DND-41 (cell line): ENCODE measurements around the gene AP1M1.

Experiments
- ATAC-seq: fragments of 200-7000 bp; cut with Tn5 transposase; 3 replicates; pipeline ENCODE4 v1.9.1; 2021; ENCODE audit warnings: low read depth; ENCODE audit not compliant: insufficient read depth
- DNase-seq: peaks from one replicate; pipeline ENCODE4 v3.0.0-alpha.2; 2020
- H2AFZ ChIP-seq: 2 replicates; pipeline ENCODE4 v1.6.0; 2012; ENCODE audit warnings: low read depth, low read length
- H3K27ac ChIP-seq: 2 replicates; pipeline ENCODE4 v1.5.1; 2012; ENCODE audit warnings: low read length, inconsistent platforms
- H3K27me3 ChIP-seq: fragments of 200-600 bp; sonication (generic); 2 replicates; pipeline ENCODE4 v1.6.0; 2012; ENCODE audit warnings: low read length, mild to moderate bottlenecking, inconsistent platforms; ENCODE audit not compliant: insufficient read depth, poor library complexity
- H3K36me3 ChIP-seq: 2 replicates; pipeline ENCODE4 v1.5.1; 2012; ENCODE audit warnings: low read length, inconsistent platforms; ENCODE audit not compliant: insufficient read depth
- H3K4me1 ChIP-seq: 2 replicates; pipeline ENCODE4 v1.5.1; 2012; ENCODE audit warnings: mild to moderate bottlenecking, low read length; ENCODE audit not compliant: insufficient read depth
- H3K4me2 ChIP-seq: 2 replicates; pipeline ENCODE4 v1.6.0; 2012; ENCODE audit warnings: mild to moderate bottlenecking, moderate library complexity, low read length, inconsistent platforms; ENCODE audit not compliant: insufficient read depth
- H3K4me3 ChIP-seq, 2 experiments: fragments of 200-600 bp in 1 of 2; shearing (Covaris generic) in 1 of 2; 2 replicates each; pipeline ENCODE4 v1.5.1; 2012 to 2016; ENCODE audit warnings: inconsistent platforms in 2 of 2, low read length in 2 of 2, mild to moderate bottlenecking in 2 of 2, low read depth in 1 of 2, moderate library complexity in 1 of 2
- H3K79me2 ChIP-seq: 2 replicates; pipeline ENCODE4 v1.6.0; 2012; ENCODE audit warnings: low read length, inconsistent platforms; ENCODE audit not compliant: insufficient read depth
- H3K9ac ChIP-seq: 2 replicates; pipeline ENCODE4 v1.6.0; 2012; ENCODE audit warnings: low read depth, mild to moderate bottlenecking, inconsistent platforms, low read length, moderate library complexity
- H3K9me3 ChIP-seq: 2 replicates; pipeline ENCODE4 v1.5.1; 2012; ENCODE audit warnings: low read length, moderate library complexity, mild to moderate bottlenecking, inconsistent platforms; ENCODE audit not compliant: insufficient read depth, severe bottlenecking
- H4K20me1 ChIP-seq: 2 replicates; pipeline ENCODE4 v1.6.0; 2012; ENCODE audit warnings: low read length; ENCODE audit not compliant: insufficient read depth
- CTCF ChIP-seq: IDR thresholded peaks from 2 replicates; pipeline ENCODE4 v1.5.1; 2012; ENCODE audit warnings: borderline replicate concordance, low read length, moderate library complexity, mild to moderate bottlenecking; ENCODE audit not compliant: poor library complexity, severe bottlenecking; ENCODE audit errors: extremely low read depth
- EZH2 ChIP-seq: IDR thresholded peaks from 3 replicates; pipeline ENCODE4 v1.6.1; 2012; ENCODE audit warnings: borderline replicate concordance, low read depth, mild to moderate bottlenecking, moderate library complexity, low read length, inconsistent platforms; ENCODE audit not compliant: severe bottlenecking

Gene AP1M1

GRCh38 chr19:16216744-16217670 lies 19.3 kb downstream of the AP1M1 start:
- H3K9ac ChIP-seq, result no peak overlapping the region
- H3K4me2 ChIP-seq, result no peak overlapping the region
- peaks cover 29% of the 10 kb centered on the region for H3K9me3 ChIP-seq
- H3K36me3 ChIP-seq, result peaks cover 80% of the 10 kb centered on the region
- no peak for TF ChIP-seq CTCF
- no peak for TF ChIP-seq EZH2
- H2AFZ ChIP-seq, result no peak overlapping the region
- DNase-seq (no peak), ATAC-seq (no peak)
- no peaks in the 10 kb centered on the region for H3K4me1 ChIP-seq
- H3K79me2 ChIP-seq, result peaks cover 48% of the 10 kb centered on the region
- no peaks in the 10 kb centered on the region for H3K27me3 ChIP-seq
- H4K20me1 ChIP-seq, result peaks cover 2% of the 10 kb centered on the region; the same call in 1 of the 2 replicates
- no peak overlapping the region for H3K4me3 ChIP-seq
- H3K27ac ChIP-seq, result no peak overlapping the region

GRCh38 chr19:16217716-16218451 lies 20.2 kb downstream of the AP1M1 start:
- Histone ChIP-seq H3K9me3 (peaks cover 29% of the 10 kb centered on the region), H3K4me2 (no peak overlapping the region), H3K4me1 (no peaks in the 10 kb centered on the region), H4K20me1 (peaks cover 2% of the 10 kb centered on the region; the same call in 1 of the 2 replicates), H3K79me2 (peaks cover 44% of the 10 kb centered on the region), H3K27ac (no peak overlapping the region), H3K27me3 (no peaks in the 10 kb centered on the region), H3K4me3 (no peak overlapping the region), H3K36me3 (peaks cover 85% of the 10 kb centered on the region), H3K9ac (no peak overlapping the region), H2AFZ (no peak overlapping the region)
- ATAC-seq (no peak), DNase-seq (no peak)
- no peak for TF ChIP-seq EZH2
- TF ChIP-seq CTCF, result no peak

- Histone ChIP-seq H4K20me1 (peaks cover 5% of the 10 kb centered on the region), H3K4me1 (no peaks in the 10 kb centered on the region), H3K27me3 (no peaks in the 10 kb centered on the region), H3K9me3 (peaks cover 29% of the 10 kb centered on the region), H3K4me3 (no peak overlapping the region), H3K79me2 (peaks cover 38% of the 10 kb centered on the region), H3K4me2 (no peak overlapping the region), H3K36me3 (peaks cover 88% of the 10 kb centered on the region), H3K27ac (no peak overlapping the region), H2AFZ (no peak overlapping the region), H3K9ac (no peak overlapping the region)
- no peak for DNase-seq
- no peak for TF ChIP-seq CTCF
- no peak for TF ChIP-seq EZH2
- ATAC-seq, result no peak
These were observed 21.1 kb downstream of the AP1M1 start for GRCh38 chr19:16218851-16219250.
